Heart left ventricle (tissue), 13 donors: ENCODE measurements around the gene NEUROG3.

Experiments
- CTCF ChIP-seq, 12 donors: fragments of 200-600 bp; sonication (generic) in 4 of 12; IDR thresholded peaks; one replicate each; pipeline versions ENCODE4 v1.5.0 to v1.8.0; 2018 to 2022; ENCODE audit warnings: antibody characterized with exemption in 12 of 12, mild to moderate bottlenecking in 5 of 12
- POLR2A ChIP-seq, 2 donors: fragments of 450-650 bp; IDR thresholded peaks; one replicate each; pipeline ENCODE4 v1.6.1; 2017; ENCODE audit warnings: antibody characterized with exemption in 2 of 2, mild to moderate bottlenecking in 2 of 2, moderate library complexity in 2 of 2
- donor health status: ischemic (EF 13 %, LVEDD 7.1; RV severe dilation, severe dysfunction).
- donor health status: DM: no; HTN: yes; CAD: no.
- donor health status: DM: no; HTN: no; CAD: no.
- donor health status: ischemic (EF 25% LVEDD 6.9; RV normal size, moderate dysfunction).
- donor health status: ischemic (EF 25% LVEDD 5.7; RV mildly dilated, moderate dysfunction).
- donor health status: ischemic (EF 35%, LVEDD 5.7; RV mildly dilated, moderate dysfunction).
- donor health status: nonischemic (EF 11% LVEDD 7.7; RV severe dilation, severe dysfunction).
- donor health status: DM: yes; HTN: yes; CAD: no.
- donor health status: PGD.
- donor health status: ischemic (EF 29% LVEDD 5.4; RV normal size, mild dysfunction).
- donor health status: nonischemic (EF 23%, LVEDD 6.1; RV moderate dilation, normal function).

- TF ChIP-seq CTCF (IDR thresholded peaks at IDR 0.05) (no peak), POLR2A (IDR thresholded peaks at IDR 0.05) (no peak)
These were observed 3.3 kb upstream of the NEUROG3 start for GRCh38 chr10:69576334-69577011.
